ENCODE data around the gene KISS1.

DNA sequence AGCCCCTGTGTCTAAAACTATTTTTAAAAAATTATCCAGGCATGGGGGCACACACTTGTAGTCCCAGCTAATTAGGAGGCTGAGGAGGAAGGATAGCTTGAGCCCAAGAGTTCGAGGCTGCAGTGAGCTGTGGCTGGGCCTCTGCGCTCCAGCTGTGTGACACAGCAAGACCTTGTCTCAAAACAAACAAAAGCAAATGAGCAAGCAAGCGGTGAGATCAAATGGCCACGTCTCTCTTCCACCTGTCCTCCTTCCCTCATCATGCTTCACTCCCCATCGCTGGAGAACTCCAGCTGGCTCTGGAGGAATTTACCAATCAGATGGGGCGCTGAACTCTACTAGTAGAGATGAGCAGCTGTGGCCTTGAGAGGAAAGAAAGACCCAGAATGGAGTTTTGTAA lies 16.2 kb downstream of the KISS1 start:
- no peak for TF ChIP-seq POLR2AphosphoS5 (IDR thresholded peaks at IDR 0.05; ENCODE audit: low read depth, low read length)
- no peak for TF ChIP-seq FOXP2 (optimal IDR thresholded peaks at IDR 0.05; ENCODE audit: borderline replicate concordance, extremely low read depth, extremely low read length, insufficient read depth)
